HCT116 (cell line): Measurements from ENCODE around the gene LINGO4. TPM values are rescaled to one million over a fixed set of nuclear protein-coding genes. Genes with fewer than 3 reads are reported as not detected.

Experiments
- ATAC-seq: fragments of 200-7000 bp; cut with Tn5 transposase; 2 replicates; pipeline ENCODE4 v1.9.1; 2020; ENCODE audit warnings: mild to moderate bottlenecking, moderate library complexity
- BruUV-seq: library from RNA; stranded (reverse); fragments of 400-500 nt; replicated peaks from 2 replicates; lab custom pipeline; 2021; lab: Mats Ljungman, UMichigan
- CTCF ChIA-PET: fragments of 300-600 bp; sonication (Branson Sonifier 250); formaldehyde crosslinking; loops from one replicate; lab custom pipeline; 2021; ENCODE audit warnings: antibody characterized with exemption; lab: Charles Lee
- POLR2A ChIA-PET: fragments of 300-600, 350-600 bp; sonication (Branson Sonifier 250); formaldehyde crosslinking; loops from one replicate; lab custom pipeline; 2021; ENCODE audit warnings: antibody characterized with exemption; lab: Charles Lee
- RAD21 ChIA-PET, 2 experiments: fragments of 300-600 bp; sonication (Branson Sonifier 250); formaldehyde crosslinking; loops; one replicate each; lab custom pipeline; 2023; ENCODE audit warnings: low total read pairs in 2 of 2; ENCODE audit not compliant: uncharacterized antibody in 2 of 2, unreplicated experiment in 2 of 2, low non-redundant PET in 1 of 2; lab: Charles Lee
- DNase-seq: peaks from one replicate; pipeline ENCODE4 v3.0.0-alpha.2; 2010; ENCODE audit warnings: low read depth, low spot score
- H2AFZ ChIP-seq: fragments of 200-600 bp; shearing (Covaris generic), sonication (generic); 2 replicates; pipeline ENCODE4 v1.6.1; 2017; ENCODE audit warnings: low read depth, mixed run types, mixed read lengths, antibody characterized with exemption, low read length; ENCODE audit not compliant: poor library complexity, severe bottlenecking
- H3K27ac ChIP-seq: 2 replicates; pipeline ENCODE4 v1.5.1; 2012; ENCODE audit warnings: low read depth, low read length
- H3K27me3 ChIP-seq: fragments of 200-600 bp; sonication (generic); 2 replicates; pipeline ENCODE4 v1.6.1; 2016; ENCODE audit warnings: mixed run types, low read length, mixed read lengths; ENCODE audit not compliant: insufficient read depth
- H3K36me3 ChIP-seq, 2 experiments: fragments of 200-500 bp in 1 of 2; fragments of 200-600 bp in 1 of 2; sonication (Bioruptor generic) in 1 of 2; sonication (generic) in 1 of 2; 2 replicates each; pipeline versions ENCODE4 v1.5.1 to v1.6.1; 2014 to 2016; ENCODE audit warnings: low read length in 2 of 2, inconsistent platforms in 1 of 2, mixed read lengths in 1 of 2, mixed run types in 1 of 2; ENCODE audit not compliant: insufficient read depth in 2 of 2, control insufficient read depth in 1 of 2
- H3K4me1 ChIP-seq, 2 experiments: fragments of 200-600 bp in 1 of 2; sonication (generic) in 1 of 2; 2 replicates each; pipeline versions ENCODE4 v1.5.1 to v1.6.1; 2012 to 2017; ENCODE audit warnings: low read length in 2 of 2, inconsistent platforms in 1 of 2, mild to moderate bottlenecking in 1 of 2, mixed read lengths in 1 of 2, mixed run types in 1 of 2, moderate library complexity in 1 of 2; ENCODE audit not compliant: insufficient read depth in 2 of 2, control insufficient read depth in 1 of 2
- H3K4me2 ChIP-seq: fragments of 200-600 bp; sonication (generic); 2 replicates; pipeline ENCODE4 v1.6.1; 2017; ENCODE audit warnings: mixed run types, low read length, mixed read lengths
- H3K4me3 ChIP-seq, 2 experiments: fragments of 200-600 bp in 1 of 2; sonication (generic) in 1 of 2; replicated peaks in 1 of 2; 2 replicates each; pipeline ENCODE4 v1.5.1; 2011 to 2016; ENCODE audit warnings: low read length in 2 of 2, control low read depth in 1 of 2, low read depth in 1 of 2, mild to moderate bottlenecking in 1 of 2, mixed read lengths in 1 of 2, mixed run types in 1 of 2
- H3K79me2 ChIP-seq: fragments of 200-600 bp; sonication (generic); 2 replicates; pipeline ENCODE4 v1.6.1; 2017; ENCODE audit warnings: mild to moderate bottlenecking, mixed run types, low read length, moderate library complexity, mixed read lengths; ENCODE audit not compliant: insufficient read depth
- H3K9ac ChIP-seq: fragments of 200-600 bp; sonication (generic); 2 replicates; pipeline ENCODE4 v1.6.1; 2016; ENCODE audit warnings: low read length, mixed read lengths
- H3K9me2 ChIP-seq: fragments of 200-600 bp; sonication (generic), shearing (Covaris generic); 2 replicates; pipeline ENCODE4 v1.6.1; 2017; ENCODE audit warnings: mixed run types, mild to moderate bottlenecking, moderate library complexity; ENCODE audit not compliant: insufficient read depth
- H3K9me3 ChIP-seq, 2 experiments: fragments of 200-500 bp in 1 of 2; fragments of 200-600 bp in 1 of 2; sonication (Bioruptor generic) in 1 of 2; sonication (generic) in 1 of 2; 2 replicates each; pipeline ENCODE4 v1.6.1; 2014 to 2017; ENCODE audit warnings: low read length in 2 of 2, mixed read lengths in 2 of 2, inconsistent platforms in 1 of 2, low read depth in 1 of 2, mild to moderate bottlenecking in 1 of 2, mixed run types in 1 of 2, moderate library complexity in 1 of 2; ENCODE audit not compliant: control insufficient read depth in 1 of 2, insufficient read depth in 1 of 2
- H4K20me1 ChIP-seq: fragments of 200-600 bp; sonication (generic), shearing (Covaris generic); 2 replicates; pipeline ENCODE4 v1.6.1; 2017; ENCODE audit warnings: mixed run types, mild to moderate bottlenecking, moderate library complexity; ENCODE audit not compliant: insufficient read depth
- CEBPB ChIP-seq: IDR thresholded peaks from 2 replicates; pipeline ENCODE4 v1.6.1; 2012; ENCODE audit warnings: low read depth
- CTCF ChIP-seq, 3 experiments: fragments of 200-600 bp in 1 of 3; sonication (generic) in 1 of 3; IDR thresholded peaks in 2 of 3; conservative IDR thresholded peaks in 1 of 3; 2 replicates each; pipeline ENCODE4 v1.5.1; 2012 to 2017; ENCODE audit warnings: low read depth in 2 of 3, low read length in 2 of 3, antibody characterized with exemption in 1 of 3, borderline replicate concordance in 1 of 3, control low read depth in 1 of 3, mild to moderate bottlenecking in 1 of 3, mixed read lengths in 1 of 3, mixed run types in 1 of 3, moderate library complexity in 1 of 3; ENCODE audit not compliant: insufficient read depth in 1 of 3
- EGR1 ChIP-seq: IDR thresholded peaks from 2 replicates; pipeline ENCODE4 v1.6.1; 2012; ENCODE audit warnings: low read depth
- EZH2 ChIP-seq: fragments of 200-600 bp; sonication (generic); IDR thresholded peaks from 2 replicates; pipeline ENCODE4 v1.6.1; 2017; ENCODE audit warnings: antibody characterized with exemption, mixed run types
- EZH2phosphoT487 ChIP-seq: fragments of 200-600 bp; IDR thresholded peaks from 2 replicates; pipeline ENCODE4 v1.6.1; 2018; ENCODE audit warnings: antibody characterized with exemption, borderline replicate concordance
- POLR2A ChIP-seq: IDR thresholded peaks from 2 replicates; pipeline ENCODE4 v1.7.0; 2011; ENCODE audit warnings: borderline replicate concordance; ENCODE audit not compliant: insufficient read depth, insufficient read length; ENCODE audit errors: extremely low read depth
- POLR2AphosphoS5 ChIP-seq: IDR thresholded peaks from 2 replicates; pipeline ENCODE4 v1.6.1; 2011; ENCODE audit warnings: mild to moderate bottlenecking, low read depth, low read length, moderate library complexity
- RAD21 ChIP-seq: IDR thresholded peaks from 2 replicates; pipeline ENCODE4 v1.6.1; 2012; ENCODE audit warnings: low read depth, mild to moderate bottlenecking
- SIN3A ChIP-seq: IDR thresholded peaks from 2 replicates; pipeline ENCODE4 v1.6.1; 2012; ENCODE audit warnings: low read depth
- SRF ChIP-seq: IDR thresholded peaks from 2 replicates; pipeline ENCODE4 v1.6.1; 2012; ENCODE audit warnings: low read depth
- TCF7L2 ChIP-seq: IDR thresholded peaks from 2 replicates; pipeline ENCODE4 v1.7.0; 2011; ENCODE audit warnings: borderline replicate concordance, inconsistent platforms; ENCODE audit not compliant: insufficient read depth, insufficient read length; ENCODE audit errors: extremely low read depth
- YY1 ChIP-seq: IDR thresholded peaks from 2 replicates; pipeline ENCODE4 v1.6.1; 2011; ENCODE audit warnings: low read length, low read depth, moderate library complexity, mild to moderate bottlenecking; ENCODE audit not compliant: insufficient replicate concordance; ENCODE audit errors: extremely low read depth
- ZFX ChIP-seq: fragments of 450-650 bp; IDR thresholded peaks from 2 replicates; pipeline ENCODE4 v1.6.1; 2017
- intact Hi-C: fragments of 100-400 bp; cut with micrococcal nuclease; formaldehyde crosslinking; loops from 2 replicates; pipeline ENCODE4 v1.10.0; 2022
- total RNA-seq: library from RNA; stranded (reverse); gene quantifications from one replicate; pipeline ENCODE4 v1.2.1, GENCODE V29; 2021; ENCODE audit not compliant: unreplicated experiment
- TF ChIP-seq, protein P1 (sequence below): IDR thresholded peaks from 2 replicates; pipeline ENCODE4 v1.6.1; 2011; ENCODE audit warnings: mild to moderate bottlenecking, low read length, moderate library complexity; ENCODE audit not compliant: insufficient replicate concordance; ENCODE audit errors: extremely low read depth

Gene LINGO4
- total RNA-seq, 1 experiment from 2014 or later: not detected

DNA sequence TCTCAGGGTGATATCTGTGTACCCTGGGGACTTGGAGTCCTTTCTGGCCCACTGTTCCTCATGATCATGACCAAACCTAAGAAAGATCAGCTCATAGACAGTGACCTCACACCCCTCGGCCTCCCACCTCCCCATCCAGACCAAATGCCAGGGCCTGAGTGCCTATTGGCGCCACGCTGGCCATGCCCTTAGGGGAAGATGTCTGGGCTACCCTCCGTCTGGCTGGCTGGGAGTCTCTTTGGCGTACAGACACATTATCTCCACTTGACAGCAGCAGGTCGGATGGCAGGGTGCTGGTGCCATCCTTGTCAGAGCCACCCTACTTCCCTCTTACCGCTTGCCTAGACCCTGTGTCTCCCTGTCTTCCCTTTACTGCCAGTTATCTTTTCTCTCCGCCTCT is 18.0 kb upstream of the LINGO4 start (continued):
- TF ChIP-seq CTCF (IDR thresholded peaks at IDR 0.05 in 2 of 3, conservative IDR thresholded peaks at IDR 0.05 in 1 of 3; ENCODE audit: borderline replicate concordance in 1 of 3, insufficient read depth in 1 of 3, low read depth in 2 of 3, low read length in 2 of 3): no peak

GRCh38 chr1:151822404-151822803 is 17.2 kb upstream of the LINGO4 start:
- no TSS peak for BruUV-seq
- H3K27ac ChIP-seq: no peak overlapping the region
- ChIA-PET CTCF (no interaction called here), POLR2A (no interaction called here), RAD21 (no interaction called here)
- no peak overlapping the region for H3K4me3 ChIP-seq
- no peaks in the 10 kb centered on the region for H3K9me3 ChIP-seq
- no peaks in the 10 kb centered on the region for H3K27me3 ChIP-seq
- intact Hi-C loops: no loop called here
- TF ChIP-seq EZH2phosphoT487 (no peak), SIN3A (no peak), YY1 (no peak), ZFX (no peak), EZH2 (no peak), CEBPB (no peak), POLR2AphosphoS5 (no peak), SRF (no peak), POLR2A (no peak), EGR1 (no peak), TCF7L2 (no peak), RAD21 (no peak)
- TF ChIP-seq, protein P1, sequence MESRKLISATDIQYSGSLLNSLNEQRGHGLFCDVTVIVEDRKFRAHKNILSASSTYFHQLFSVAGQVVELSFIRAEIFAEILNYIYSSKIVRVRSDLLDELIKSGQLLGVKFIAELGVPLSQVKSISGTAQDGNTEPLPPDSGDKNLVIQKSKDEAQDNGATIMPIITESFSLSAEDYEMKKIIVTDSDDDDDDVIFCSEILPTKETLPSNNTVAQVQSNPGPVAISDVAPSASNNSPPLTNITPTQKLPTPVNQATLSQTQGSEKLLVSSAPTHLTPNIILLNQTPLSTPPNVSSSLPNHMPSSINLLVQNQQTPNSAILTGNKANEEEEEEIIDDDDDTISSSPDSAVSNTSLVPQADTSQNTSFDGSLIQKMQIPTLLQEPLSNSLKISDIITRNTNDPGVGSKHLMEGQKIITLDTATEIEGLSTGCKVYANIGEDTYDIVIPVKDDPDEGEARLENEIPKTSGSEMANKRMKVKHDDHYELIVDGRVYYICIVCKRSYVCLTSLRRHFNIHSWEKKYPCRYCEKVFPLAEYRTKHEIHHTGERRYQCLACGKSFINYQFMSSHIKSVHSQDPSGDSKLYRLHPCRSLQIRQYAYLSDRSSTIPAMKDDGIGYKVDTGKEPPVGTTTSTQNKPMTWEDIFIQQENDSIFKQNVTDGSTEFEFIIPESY: no peak
- no peak overlapping the region for H3K9ac ChIP-seq
- no peaks in the 10 kb centered on the region for H3K79me2 ChIP-seq
- no peak for DNase-seq
- H3K36me3 ChIP-seq: no peaks in the 10 kb centered on the region
- ATAC-seq: no peak
- H3K4me1 ChIP-seq: peaks cover 5 to 10% of the 10 kb centered on the region in 2 experiments; a peak in 2 of 4 replicates
- H2AFZ ChIP-seq: no peak overlapping the region
- H3K4me2 ChIP-seq: no peak overlapping the region
- H4K20me1 ChIP-seq: no peaks in the 10 kb centered on the region
- no peaks in the 10 kb centered on the region for H3K9me2 ChIP-seq
